Testis (tissue), 3 donors: ENCODE measurements around the gene TACC2. TPM values are rescaled to one million over a fixed set of nuclear protein-coding genes. Genes with fewer than 3 reads are reported as not detected.

Experiments used
- DNase-seq: peaks from one replicate; pipeline ENCODE4 v3.0.0-alpha.2; 2019
- H3K27ac ChIP-seq, 2 donors: fragments of 200-600 bp; sonication (generic); one replicate each; pipeline ENCODE4 v1.5.1; 2019
- H3K27me3 ChIP-seq: fragments of 200-600 bp; sonication (generic); one replicate; pipeline ENCODE4 v1.5.1; 2019
- H3K36me3 ChIP-seq: fragments of 200-600 bp; sonication (generic); one replicate; pipeline ENCODE4 v1.5.1; 2017; ENCODE audit warnings: low read depth; ENCODE audit errors: missing control alignments
- H3K4me1 ChIP-seq: fragments of 200-600 bp; sonication (generic); one replicate; pipeline ENCODE4 v1.5.1; 2019
- H3K4me3 ChIP-seq, 2 donors: fragments of 200-600 bp; sonication (generic); one replicate each; pipeline ENCODE4 v1.5.1; 2017 to 2019
- H3K9me3 ChIP-seq: fragments of 200-600 bp; sonication (generic); one replicate; pipeline ENCODE4 v1.5.1; 2017
- POLR2A ChIP-seq: fragments of 450-650 bp; IDR thresholded peaks from one replicate; pipeline ENCODE4 v1.6.1; 2017; ENCODE audit warnings: antibody characterized with exemption, mild to moderate bottlenecking, moderate library complexity
- WGBS, 2 donors: methylation state at CpG; one replicate each; pipeline ENCODE4 v1.1.5; 2018; 5-methylcytosine and 5-hydroxymethylcytosine counted together
- intact Hi-C: fragments of 100-400 bp; cut with DNase I; formaldehyde crosslinking; loops from one replicate; pipeline ENCODE4 v1.15.1; 2023; ENCODE audit warnings: low total_unique reads
- polyA plus RNA-seq: library from polyadenylated mRNA; stranded (reverse); fragments of 350-450 nt; fragmentation: Illumina TruSeq; extraction: RNeasy Lipid Tissue Mini Kit (QIAGEN cat#74804); gene quantifications from one replicate; pipeline ENCODE4 v1.2.3, GENCODE V29; 2014; ENCODE audit warnings: low read depth, low replicate concordance; ENCODE audit not compliant: insufficient read depth
- total RNA-seq, 2 donors: library from RNA; depleted of rRNA; stranded (reverse); fragments of >200 nt; gene quantifications; one replicate each; pipeline ENCODE4 v1.2.3, GENCODE V29; 2016
- TF ChIP-seq, protein P1 (sequence below), 3 experiments: fragments of 450-650 bp in 2 of 3; fragments of 200-600 bp in 1 of 3; sonication (generic) in 1 of 3; IDR thresholded peaks; one replicate each; pipeline ENCODE4 v1.5.1; 2016 to 2019; ENCODE audit warnings: antibody characterized with exemption in 3 of 3, mild to moderate bottlenecking in 2 of 3, moderate library complexity in 1 of 3

The TACC2 gene
- total and polyA plus RNA-seq, 3 donors from 2014 or later = 18.0 to 24.2 (median 21.3) TPM

DNA sequence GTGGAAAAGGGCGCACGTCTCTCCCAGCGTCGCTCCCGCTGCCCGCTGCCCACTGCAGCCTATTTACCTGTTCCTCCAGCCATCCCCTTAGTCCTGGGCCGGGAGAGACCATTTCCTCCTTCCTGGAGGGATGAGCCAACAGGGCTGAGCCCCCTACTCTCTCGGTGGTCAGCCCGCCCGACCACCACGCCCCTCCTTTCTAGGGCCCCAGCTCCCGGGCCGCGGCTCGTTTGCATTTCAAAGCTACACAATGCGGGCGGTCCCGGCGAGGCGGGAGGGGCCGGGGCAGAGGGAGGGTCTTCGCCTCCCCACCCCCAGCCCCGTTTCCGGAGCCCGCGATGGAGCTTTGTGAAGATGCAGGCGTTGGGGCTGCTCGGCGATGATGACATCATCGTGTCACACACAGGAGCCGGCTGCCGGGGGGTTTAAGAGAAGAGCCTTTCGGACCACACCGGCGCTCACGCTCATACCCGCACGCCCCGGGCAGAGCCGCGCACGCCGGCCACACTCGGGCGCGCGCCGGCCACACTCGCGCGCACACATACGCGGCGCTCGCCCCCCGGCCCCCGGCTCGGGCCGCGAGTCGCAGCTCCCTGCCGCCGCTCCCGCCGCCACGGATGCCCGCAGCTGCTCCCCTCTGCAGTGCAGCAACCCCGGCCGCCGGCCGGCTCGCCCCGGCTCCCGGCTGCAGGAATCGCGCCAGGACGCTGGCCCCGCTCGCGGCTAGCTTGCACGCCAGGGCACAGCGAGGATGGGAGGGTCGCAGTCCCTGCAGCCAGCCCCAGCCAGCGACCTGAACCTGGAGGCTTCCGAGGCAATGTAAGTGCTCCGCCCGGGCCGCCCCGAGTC is 174.4 kb downstream of the TACC2 start:
- H3K4me3 ChIP-seq = peak overlapping the region; percentile 49 to 51
- intact Hi-C loops = no loop called here
- no peaks in the 10 kb centered on the region for H3K27me3 ChIP-seq
- no peaks in the 10 kb centered on the region for H3K9me3 ChIP-seq
- no peak overlapping the region for H3K27ac ChIP-seq
- peak; percentile 31 for DNase-seq
- no peaks in the 10 kb centered on the region for H3K36me3 ChIP-seq
- TF ChIP-seq, protein P1, sequence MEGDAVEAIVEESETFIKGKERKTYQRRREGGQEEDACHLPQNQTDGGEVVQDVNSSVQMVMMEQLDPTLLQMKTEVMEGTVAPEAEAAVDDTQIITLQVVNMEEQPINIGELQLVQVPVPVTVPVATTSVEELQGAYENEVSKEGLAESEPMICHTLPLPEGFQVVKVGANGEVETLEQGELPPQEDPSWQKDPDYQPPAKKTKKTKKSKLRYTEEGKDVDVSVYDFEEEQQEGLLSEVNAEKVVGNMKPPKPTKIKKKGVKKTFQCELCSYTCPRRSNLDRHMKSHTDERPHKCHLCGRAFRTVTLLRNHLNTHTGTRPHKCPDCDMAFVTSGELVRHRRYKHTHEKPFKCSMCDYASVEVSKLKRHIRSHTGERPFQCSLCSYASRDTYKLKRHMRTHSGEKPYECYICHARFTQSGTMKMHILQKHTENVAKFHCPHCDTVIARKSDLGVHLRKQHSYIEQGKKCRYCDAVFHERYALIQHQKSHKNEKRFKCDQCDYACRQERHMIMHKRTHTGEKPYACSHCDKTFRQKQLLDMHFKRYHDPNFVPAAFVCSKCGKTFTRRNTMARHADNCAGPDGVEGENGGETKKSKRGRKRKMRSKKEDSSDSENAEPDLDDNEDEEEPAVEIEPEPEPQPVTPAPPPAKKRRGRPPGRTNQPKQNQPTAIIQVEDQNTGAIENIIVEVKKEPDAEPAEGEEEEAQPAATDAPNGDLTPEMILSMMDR (IDR thresholded peaks at IDR 0.05) = no peak
- no peak for TF ChIP-seq POLR2A
- H3K4me1 ChIP-seq = peaks cover 10% of the 10 kb centered on the region
- 3% methylated on average over 41 of the region's 89 CpGs; no CpG with 5 or more reads in 1 of the 2 donors for WGBS, 2 donors

GRCh38 chr10:122164023-122164601 is 175.1 kb downstream of the TACC2 start:
- Histone ChIP-seq H3K27ac (no peak overlapping the region), H3K27me3 (no peaks in the 10 kb centered on the region), H3K4me3 (peak overlapping the region; percentile 49 to 51), H3K36me3 (no peaks in the 10 kb centered on the region), H3K4me1 (peaks cover 10% of the 10 kb centered on the region), H3K9me3 (no peaks in the 10 kb centered on the region)
- no peak for DNase-seq
- intact Hi-C loops = no loop called here
- TF ChIP-seq, protein P1 (IDR thresholded peaks at IDR 0.05) = no peak
- TF ChIP-seq POLR2A = no peak
- 23 to 65% methylated on average over 5 to 19 of the region's 25 CpGs for WGBS, 2 donors

GRCh38 chr10:122164815-122165483 is 176.0 kb downstream of the TACC2 start:
- no peaks in the 10 kb centered on the region for H3K27me3 ChIP-seq
- no peak for DNase-seq
- intact Hi-C loops = no loop called here
- peaks cover 10% of the 10 kb centered on the region for H3K4me1 ChIP-seq
- WGBS, 2 donors = 61 to 67% methylated on average over 17 of the region's 17 CpGs
- no peaks in the 10 kb centered on the region for H3K36me3 ChIP-seq
- H3K27ac ChIP-seq = no peak overlapping the region
- H3K9me3 ChIP-seq = no peaks in the 10 kb centered on the region
- TF ChIP-seq, protein P1 (IDR thresholded peaks at IDR 0.05) = no peak
- TF ChIP-seq POLR2A = no peak
- no peak overlapping the region for H3K4me3 ChIP-seq

- Histone ChIP-seq H3K9me3 (no peaks in the 10 kb centered on the region), H3K4me1 (peaks cover 10% of the 10 kb centered on the region), H3K4me3 (no peak overlapping the region), H3K27me3 (no peaks in the 10 kb centered on the region), H3K27ac (no peak overlapping the region), H3K36me3 (no peaks in the 10 kb centered on the region)
- intact Hi-C loops = no loop called here
- no peak for DNase-seq
- TF ChIP-seq POLR2A = no peak
- TF ChIP-seq, protein P1 (IDR thresholded peaks at IDR 0.05) = no peak
- 89 to 90% methylated on average over 13 of the region's 13 CpGs for WGBS, 2 donors
These were observed 176.7 kb downstream of the TACC2 start for GRCh38 chr10:122165484-122166276.
